Left cardiac atrium (tissue), 4 donors: ENCODE measurements around the gene TP53I3. TPM values are rescaled to one million over a fixed set of nuclear protein-coding genes. Genes with fewer than 3 reads are reported as not detected.
"Not testable (repeated sequence)": the region's sequence is repeated elsewhere in the genome, so short reads cannot be mapped to it uniquely, and the experiment has no call there.

Source experiments
- ATAC-seq, 2 donors: fragments of 200-7000 bp; cut with Tn5 transposase; one replicate each; pipeline ENCODE4 v1.9.1; 2020; ENCODE audit warnings: mild to moderate bottlenecking in 2 of 2, moderate library complexity in 2 of 2
- DNase-seq: peaks from one replicate; pipeline ENCODE4 v3.0.0-alpha.2; 2020
- intact Hi-C, 2 donors: fragments of 100-400 bp; cut with DNase I; formaldehyde crosslinking; loops; one replicate each; pipeline versions ENCODE4 v1.14.1 to v1.15.1; 2022 to 2023
- total RNA-seq, 2 donors: library from RNA; stranded (reverse); fragmentation: NEBNext Ultra II Directional; extraction: Animal tissue kit (Norgen Biotek cat#: 25700); gene quantifications; one replicate each; pipeline ENCODE4 v1.2.1, GENCODE V29; 2021
- donor health status: DM: no; HTN: yes; CAD: no.
- donor health status: DM: no; HTN: yes; CAD: no; lungs with severe emphysema.
- donor health status: DM: yes; HTN: yes; CAD: no.
- donor health status: Dilated cardiomyopathy.

TP53I3 gene
- total RNA-seq, 2 donors from 2014 or later, result 7.6 to 14.5 TPM

DNA sequence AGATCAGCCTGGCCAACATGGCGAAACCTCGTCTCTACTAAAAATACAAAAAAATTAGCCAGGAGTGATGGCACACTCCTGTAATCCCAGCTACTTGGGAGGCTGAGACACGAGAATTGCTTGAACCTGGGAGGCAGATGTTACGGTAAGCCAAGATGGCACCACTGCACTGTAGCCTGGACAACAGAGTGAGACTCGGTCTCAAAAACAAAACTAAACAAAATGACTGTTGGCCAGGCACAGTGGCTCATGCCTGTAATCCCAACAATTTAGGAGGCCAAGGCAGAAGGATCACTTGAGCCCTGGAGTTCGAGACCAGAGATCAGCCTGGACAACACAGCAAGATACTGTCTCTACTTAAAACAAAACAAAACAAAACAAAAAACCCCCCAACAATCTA, 41.5 kb downstream of the TP53I3 start:
- ATAC-seq, DNase-seq, intact Hi-C loops: not testable (repeated sequence)

DNA sequence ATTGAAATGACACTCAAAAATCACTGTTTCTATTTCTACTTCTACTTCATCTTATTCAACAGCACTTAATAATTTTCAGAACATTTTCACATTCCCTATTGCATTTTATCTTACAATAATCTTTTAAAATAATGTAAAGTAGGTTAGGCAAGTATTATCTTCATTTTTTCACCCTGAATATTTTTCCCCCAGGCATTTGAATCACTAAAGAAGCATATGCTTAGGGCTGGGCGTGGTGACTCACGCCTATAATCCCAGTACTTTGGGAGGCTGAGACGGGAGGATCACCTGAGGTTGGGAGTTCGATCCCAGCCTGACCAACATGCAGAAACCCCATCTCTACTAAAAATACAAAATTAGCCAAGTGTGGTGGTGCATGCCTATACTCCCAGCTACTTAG, 44.1 kb downstream of the TP53I3 start:
- intact Hi-C loops, result no loop called here
- ATAC-seq, result no peak
- DNase-seq, result no peak

- intact Hi-C loops, result no loop called here
- no peak for DNase-seq
Measured at GRCh38 chr2:24038786-24039499, 45.7 kb downstream of the TP53I3 start.

More at GRCh38 chr2:24038786-24039499, 45.7 kb downstream of the TP53I3 start:
- no peak for ATAC-seq

Other genes starting within 250 kb of the TP53I3 start
- gene ATAD2B, start 157.7 kb downstream of the TP53I3 start, total RNA-seq, result 10 to 100 TPM in 1 of 2 donors, 1 to 10 TPM in 1; 6.5 to 12.1 TPM
- 10 to 100 TPM; 21.3 to 23.7 TPM for gene UBXN2A, start 144.4 kb downstream of the TP53I3 start, total RNA-seq
- under 1 TPM; 0.39 to 0.41 TPM for gene MFSD2B, start 74.7 kb downstream of the TP53I3 start, total RNA-seq
- 1 to 10 TPM; 5.5 to 6.6 TPM for gene WDCP, start 37.4 kb downstream of the TP53I3 start, total RNA-seq
- gene FKBP1B, start 35.1 kb downstream of the TP53I3 start, total RNA-seq, result 1 to 10 TPM; 4.6 to 5.3 TPM
- 10 to 100 TPM; 49.4 to 56.7 TPM for gene SF3B6, start 8.5 kb downstream of the TP53I3 start, total RNA-seq
- gene PFN4, start 38.5 kb upstream of the TP53I3 start, total RNA-seq, result 1 to 10 TPM in 1 of 2 donors, under 1 TPM in 1; 0.52 to 1.1 TPM
- 10 to 100 TPM; 37.0 to 45.2 TPM for gene FAM228B, start 38.6 kb upstream of the TP53I3 start, total RNA-seq
- gene FAM228A, start 90.2 kb upstream of the TP53I3 start, total RNA-seq, result 1 to 10 TPM in 1 of 2 donors, under 1 TPM in 1; 0.77 to 1.2 TPM